GM10266 (cell line): ENCODE results near the gene CASKIN1.

Experiments used
- DNase-seq: peaks from one replicate; pipeline ENCODE4 v3.0.0; 2012; ENCODE audit errors: extremely low spot score
- CTCF ChIP-seq: IDR thresholded peaks from 2 replicates; pipeline ENCODE4 v1.5.1; 2012; ENCODE audit warnings: mild to moderate bottlenecking, low read depth; ENCODE audit not compliant: control insufficient read depth, insufficient read depth; ENCODE audit errors: missing control alignments

CASKIN1 gene

GRCh38 chr16:2210386-2211365 lies 14.3 kb upstream of the CASKIN1 start, which contains the start of gene BRICD5:
TSS of gene BRICD5 (minus strand) at chr16:2210863. CDS start at chr16:2210833, 30 bp downstream.
- DNase-seq = no peak
- TF ChIP-seq CTCF = no peak

GRCh38 chr16:2210009-2210332 lies 13.6 kb upstream of the CASKIN1 start:
- no peak for DNase-seq
- TF ChIP-seq CTCF = no peak

- no peak for TF ChIP-seq CTCF
- no peak for DNase-seq
These were observed 13.0 kb upstream of the CASKIN1 start for GRCh38 chr16:2209258-2210008.

GRCh38 chr16:2208772-2209171 lies 12.4 kb upstream of the CASKIN1 start:
- no peak for TF ChIP-seq CTCF
- no peak for DNase-seq

GRCh38 chr16:2208308-2208707 lies 11.9 kb upstream of the CASKIN1 start:
- TF ChIP-seq CTCF = no peak
- DNase-seq = no peak

- no peak for DNase-seq
- TF ChIP-seq CTCF = no peak
These were observed 11.5 kb upstream of the CASKIN1 start for GRCh38 chr16:2207872-2208271.
